ENCODE measurements around the gene SCFD2. TPM values are rescaled to one million over a fixed set of nuclear protein-coding genes. Genes with fewer than 3 reads are reported as not detected.

Gene SCFD2
- total RNA-seq, 1 donor from 2014 or later = 14.3 TPM

DNA sequence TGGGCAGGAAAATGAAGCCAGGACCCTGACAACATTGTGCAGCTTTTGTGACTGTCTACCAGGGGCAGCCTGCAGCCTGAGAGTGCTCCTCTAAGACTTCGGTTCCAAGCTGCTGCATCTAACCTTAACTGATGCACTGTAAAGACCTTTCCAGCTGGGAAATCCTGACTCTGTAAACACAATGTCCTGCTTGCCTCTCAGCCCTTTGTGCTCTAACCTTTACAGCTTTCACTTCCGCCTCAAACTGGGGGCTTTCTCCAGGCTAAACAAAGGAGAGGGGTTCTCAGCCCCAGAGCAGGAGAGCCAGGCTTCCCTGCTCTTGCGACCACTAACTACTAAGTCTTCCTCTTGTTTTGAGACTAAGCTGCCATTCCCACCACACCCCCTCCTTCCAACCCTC is 523.1 kb downstream of the SCFD2 start:
- TF ChIP-seq CTCF (IDR thresholded peaks at IDR 0.05) = no peak
- no peaks in the 10 kb centered on the region for H3K36me3 ChIP-seq
- H3K27ac ChIP-seq = no peak overlapping the region
- no peaks in the 10 kb centered on the region for H3K9me3 ChIP-seq
- ATAC-seq (no peak), DNase-seq (no peak)
- H3K4me1 ChIP-seq = no peaks in the 10 kb centered on the region
- intact Hi-C loops (cut with DNase I) = no loop called here
- no peak overlapping the region for H3K4me3 ChIP-seq
- no peaks in the 10 kb centered on the region for H3K27me3 ChIP-seq

GRCh38 chr4:52841682-52842456 is 524.0 kb downstream of the SCFD2 start:
- DNase-seq (no peak), ATAC-seq (peak; percentile 23)
- intact Hi-C loops (cut with DNase I) = no loop called here
- Histone ChIP-seq H3K4me1 (no peaks in the 10 kb centered on the region), H3K27me3 (no peaks in the 10 kb centered on the region), H3K27ac (no peak overlapping the region), H3K9me3 (no peaks in the 10 kb centered on the region), H3K36me3 (no peaks in the 10 kb centered on the region), H3K4me3 (no peak overlapping the region)
- no peak for TF ChIP-seq CTCF (IDR thresholded peaks at IDR 0.05)

DNA sequence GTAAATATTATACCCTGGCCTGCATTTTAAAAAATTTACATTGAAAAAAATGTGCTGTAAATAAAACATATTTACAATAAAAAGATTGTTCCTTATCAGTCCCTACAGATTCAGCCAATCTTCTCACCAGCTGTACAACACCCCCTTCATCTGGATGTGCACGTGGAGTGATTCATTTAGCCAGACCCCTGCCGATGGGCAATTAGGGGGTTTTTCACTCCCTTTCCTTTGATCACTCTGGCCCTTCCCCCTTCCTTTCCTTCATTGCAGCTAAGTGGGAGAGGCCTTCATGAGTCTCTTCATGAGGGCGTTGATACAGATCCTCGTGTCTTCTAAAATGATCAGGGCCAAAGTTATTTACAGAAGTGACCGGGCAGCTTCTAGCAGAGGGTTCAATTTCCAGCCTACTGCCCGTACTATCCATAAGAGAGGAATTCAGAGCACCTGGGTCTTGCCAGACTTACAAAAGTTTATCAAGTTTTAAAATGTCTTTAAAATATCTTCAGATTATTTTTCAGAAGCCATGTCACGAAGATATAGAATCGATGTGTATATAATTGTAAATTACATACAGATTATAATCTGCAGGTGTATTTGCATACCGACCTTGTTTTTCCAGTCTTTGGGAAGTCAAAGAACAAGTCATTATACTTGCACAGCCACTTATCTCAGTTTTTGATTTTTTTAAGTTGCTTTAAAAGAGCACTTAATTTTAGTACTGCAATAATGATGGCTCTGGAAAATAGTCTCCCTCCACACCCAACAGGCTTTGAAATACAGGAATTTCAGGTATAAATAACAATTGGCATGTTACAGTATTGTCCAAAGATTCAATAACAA is 525.1 kb downstream of the SCFD2 start:
- no peaks in the 10 kb centered on the region for H3K9me3 ChIP-seq
- DNase-seq = no peak
- TF ChIP-seq CTCF (IDR thresholded peaks at IDR 0.05) = no peak
- no peaks in the 10 kb centered on the region for H3K4me1 ChIP-seq
- intact Hi-C loops (cut with DNase I) = no loop called here
- no peaks in the 10 kb centered on the region for H3K27me3 ChIP-seq
- H3K36me3 ChIP-seq = no peaks in the 10 kb centered on the region
- no peak overlapping the region for H3K27ac ChIP-seq
- no peak for ATAC-seq
- H3K4me3 ChIP-seq = no peak overlapping the region

DNA sequence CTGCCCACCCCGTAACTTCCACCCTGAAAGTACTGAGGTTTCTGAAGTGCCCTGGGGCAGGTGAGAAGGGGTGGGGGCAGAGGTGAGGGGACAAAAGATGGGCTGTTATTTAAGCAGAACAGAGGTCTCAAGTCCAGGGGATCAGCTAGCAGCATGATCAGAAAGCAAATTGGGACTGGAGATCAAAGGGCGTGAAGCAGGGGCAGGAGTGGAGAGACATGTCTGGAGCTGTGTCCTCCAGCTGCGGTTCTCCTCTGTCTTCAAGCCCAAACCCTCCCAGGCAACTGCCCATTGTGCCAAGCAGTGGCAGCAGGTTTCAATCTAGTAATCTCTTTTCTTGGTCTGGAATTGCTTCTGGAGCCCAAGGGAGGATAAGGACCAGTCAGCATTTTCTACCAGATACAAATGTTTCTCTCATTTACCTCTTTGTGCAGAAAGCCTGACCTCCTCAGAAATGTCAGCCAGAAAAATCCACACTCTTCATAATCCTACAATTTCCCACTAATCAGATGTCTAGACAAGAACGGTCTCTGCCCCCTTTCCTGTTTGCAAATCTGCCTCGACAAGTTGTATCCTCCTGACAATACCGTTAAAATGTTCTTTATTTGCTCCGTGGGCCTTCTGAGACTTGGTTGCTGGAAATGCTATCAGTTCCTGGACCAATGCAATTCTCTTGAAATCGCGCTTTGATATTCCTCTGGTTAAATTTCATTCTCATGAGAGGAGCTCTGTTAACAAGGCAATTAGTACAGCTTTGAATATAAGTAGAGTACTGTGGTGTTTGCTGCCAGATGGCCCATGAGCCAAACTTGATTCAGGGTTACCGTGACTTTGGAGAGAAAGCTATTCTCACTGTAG is 526.9 kb downstream of the SCFD2 start:
- DNase-seq (no peak), ATAC-seq (no peak)
- Histone ChIP-seq H3K27ac (no peak overlapping the region), H3K9me3 (no peaks in the 10 kb centered on the region), H3K27me3 (no peaks in the 10 kb centered on the region), H3K4me3 (no peak overlapping the region), H3K36me3 (no peaks in the 10 kb centered on the region), H3K4me1 (no peaks in the 10 kb centered on the region)
- intact Hi-C loops (cut with DNase I) = no loop called here
- TF ChIP-seq CTCF (IDR thresholded peaks at IDR 0.05) = no peak

- ATAC-seq (no peak), DNase-seq (no peak)
- no peaks in the 10 kb centered on the region for H3K27me3 ChIP-seq
- no peak overlapping the region for H3K4me3 ChIP-seq
- H3K36me3 ChIP-seq = no peaks in the 10 kb centered on the region
- intact Hi-C loops (cut with DNase I) = no loop called here
- no peaks in the 10 kb centered on the region for H3K9me3 ChIP-seq
- H3K27ac ChIP-seq = no peak overlapping the region
- TF ChIP-seq CTCF (IDR thresholded peaks at IDR 0.05) = no peak
- H3K4me1 ChIP-seq = no peaks in the 10 kb centered on the region
Measured at GRCh38 chr4:52837716-52838558, 527.9 kb downstream of the SCFD2 start.
